GM12864 (cell line): ENCODE data around the gene ADAM23.

Source experiments
- DNase-seq: peaks from one replicate; pipeline ENCODE4 v3.0.0-alpha.2; 2011; ENCODE audit warnings: low read depth
- H3K4me3 ChIP-seq: 2 replicates; pipeline ENCODE4 v1.5.1; 2011; ENCODE audit warnings: mild to moderate bottlenecking, low read depth, low read length, control low read depth
- CTCF ChIP-seq: IDR thresholded peaks from 2 replicates; pipeline ENCODE4 v1.5.1; 2011; ENCODE audit warnings: low read depth, mild to moderate bottlenecking, moderate library complexity, low read length, control low read depth, inconsistent platforms; ENCODE audit errors: missing control alignments

Gene ADAM23

DNA sequence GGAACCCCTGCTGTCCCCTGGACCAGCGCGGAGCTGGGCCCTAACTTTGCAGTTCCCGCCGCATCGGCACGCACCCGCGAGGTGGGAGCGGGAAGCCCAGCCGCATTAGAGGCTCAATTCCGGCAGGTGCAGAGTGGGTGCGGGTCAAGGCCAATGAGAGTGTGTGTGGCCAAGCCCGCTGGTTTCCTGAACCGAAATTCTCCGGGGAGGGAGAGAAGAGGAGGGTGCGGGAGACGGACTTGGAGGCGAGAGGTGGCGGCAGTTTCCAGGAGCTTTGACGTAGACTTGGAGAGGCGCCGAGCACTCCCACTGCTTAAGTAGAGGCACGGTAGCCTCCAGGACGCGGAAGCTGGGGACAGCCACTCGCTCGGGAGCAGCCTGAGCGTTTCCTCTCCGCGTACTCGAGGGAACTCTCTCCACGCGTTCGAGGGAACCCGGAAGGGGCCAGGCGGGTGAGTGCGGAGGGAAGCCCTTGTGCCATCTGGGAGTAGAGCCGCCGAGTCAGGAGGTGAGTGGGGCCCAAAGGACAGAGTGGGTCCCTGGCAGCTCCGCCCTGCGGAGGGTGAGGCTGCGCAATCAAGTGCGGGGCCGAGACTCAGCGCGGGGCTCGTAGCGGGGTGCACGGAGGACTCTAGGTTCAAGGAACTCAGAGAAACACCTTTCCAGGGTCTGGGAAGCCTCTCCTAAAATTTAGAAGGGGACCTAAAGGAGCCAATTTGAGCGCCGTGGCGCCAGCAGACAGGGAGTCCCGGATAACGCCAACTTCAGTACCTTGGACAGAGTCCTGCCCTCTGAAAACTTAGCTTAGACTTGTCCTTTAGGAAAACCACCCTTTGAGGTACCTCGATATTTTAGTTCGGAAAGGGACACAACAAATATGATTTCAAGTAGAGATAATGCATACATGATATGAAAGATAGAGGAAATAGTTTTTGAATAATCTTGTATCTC lies 199.0 kb downstream of the ADAM23 start, which contains the start of gene FAM237A:
Gene FAM237A, plus strand, starts transcription at position 413 of the 951 bp plus-strand sequence. CDS start 1,750 bp downstream, outside the sequence.
- H3K4me3 ChIP-seq: no peak within 1 kb of the TSS
- DNase-seq: no peak
- TF ChIP-seq CTCF: no peak

- TF ChIP-seq CTCF: no peak
- no peak for DNase-seq
- H3K4me3 ChIP-seq: no peak overlapping the region
These were observed 204.7 kb downstream of the ADAM23 start for GRCh38 chr2:206647985-206648384.

DNA sequence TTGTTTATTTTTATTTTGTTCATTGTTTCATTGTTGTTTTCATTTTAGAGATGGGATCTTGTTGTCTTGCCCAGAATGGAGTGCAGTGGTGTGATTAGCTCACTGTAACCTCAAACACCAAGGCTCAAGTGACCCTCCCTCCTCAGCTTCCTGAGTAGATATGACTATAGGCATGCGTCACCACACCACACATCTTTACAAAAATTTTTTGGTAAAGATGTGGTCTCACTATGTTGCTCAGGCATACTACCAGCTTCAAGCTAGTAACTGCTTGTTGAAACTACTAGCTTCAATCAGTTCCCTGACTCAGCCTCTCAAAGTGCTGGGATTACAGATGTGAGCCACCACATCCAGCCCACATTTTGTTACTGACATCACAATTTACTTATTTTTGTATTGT lies 213.8 kb downstream of the ADAM23 start:
- no peak for TF ChIP-seq CTCF
- no peak for DNase-seq
- H3K4me3 ChIP-seq: no peak overlapping the region

DNA sequence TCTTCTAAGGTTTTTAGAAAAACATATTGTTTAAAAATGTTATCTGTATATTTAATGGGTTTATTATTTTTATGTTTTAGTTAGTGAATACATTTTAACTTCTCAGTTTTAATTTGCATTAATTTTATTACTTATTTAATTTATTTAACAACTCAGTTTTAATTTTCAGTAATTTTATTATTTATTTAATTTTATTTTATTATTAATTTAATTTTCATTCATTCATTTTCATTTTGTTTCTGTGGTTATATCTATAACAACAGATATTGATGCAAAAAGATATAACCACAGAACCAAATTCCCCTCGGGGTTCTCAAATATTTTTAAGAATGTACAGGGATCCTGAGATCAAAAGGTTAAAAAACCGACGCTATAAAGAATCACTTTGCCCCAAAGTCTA lies 221.9 kb downstream of the ADAM23 start:
- no peak overlapping the region for H3K4me3 ChIP-seq
- DNase-seq: no peak
- TF ChIP-seq CTCF: no peak
